HEK293 (cell line): ENCODE results near the gene FOXL2.

ENCODE experiments used
- CTCF ChIA-PET: fragments of 350-600 bp; formaldehyde crosslinking; extraction: SDS; loops from one replicate; lab custom pipeline; 2021; ENCODE audit warnings: antibody characterized with exemption; lab: Yijun Ruan, JAX
- POLR2A ChIA-PET: fragments of 300-600 bp; formaldehyde crosslinking; extraction: SDS; loops from one replicate; lab custom pipeline; 2020; ENCODE audit warnings: antibody characterized with exemption, inconsistent platforms; lab: Yijun Ruan, JAX
- H3K27ac ChIP-seq: fragments of 200-500 bp; sonication (Bioruptor generic); 2 replicates; pipeline ENCODE4 v1.5.1; 2014; ENCODE audit warnings: low read depth, low read length, control low read depth, inconsistent platforms; ENCODE audit errors: extremely low read depth
- H3K36me3 ChIP-seq, 2 experiments: fragments of 200-500 bp in 1 of 2; sonication (Bioruptor generic) in 1 of 2; 1 replicate in 1 of 2; 2 replicates in 1 of 2; pipeline ENCODE4 v1.5.1; 2014 to 2017; ENCODE audit warnings: inconsistent platforms in 2 of 2, low read length in 2 of 2; ENCODE audit not compliant: control insufficient read depth in 2 of 2, insufficient read depth in 1 of 2
- H3K4me1 ChIP-seq: fragments of 200-500 bp; sonication (Bioruptor generic); 2 replicates; pipeline ENCODE4 v1.5.1; 2014; ENCODE audit warnings: mild to moderate bottlenecking, low read length, inconsistent platforms; ENCODE audit not compliant: control insufficient read depth, insufficient read depth
- H3K4me3 ChIP-seq: 2 replicates; pipeline ENCODE4 v1.5.1; 2011; ENCODE audit warnings: low read depth, mild to moderate bottlenecking, control low read depth, low read length, moderate library complexity
- H3K9me3 ChIP-seq: fragments of 200-500 bp; sonication (Bioruptor generic); 2 replicates; pipeline ENCODE4 v1.5.1; 2014; ENCODE audit warnings: low read depth, low read length, inconsistent platforms; ENCODE audit not compliant: control insufficient read depth, insufficient read depth
- AEBP2 ChIP-seq: fragments of 450-650 bp; formaldehyde crosslinking; IDR thresholded peaks from 2 replicates; pipeline ENCODE4 v1.5.1; 2016; ENCODE audit warnings: missing biosample characterization, missing genetic modification characterization, borderline replicate concordance
- EGR2 ChIP-seq: fragments of 450-650 bp; formaldehyde crosslinking; IDR thresholded peaks from 2 replicates; pipeline ENCODE4 v1.5.1; 2016; ENCODE audit warnings: low read depth, missing biosample characterization, missing genetic modification characterization
- KLF7 ChIP-seq: fragments of 450-650 bp; formaldehyde crosslinking; IDR thresholded peaks from 2 replicates; pipeline ENCODE4 v1.5.1; 2016; ENCODE audit warnings: missing biosample characterization, missing genetic modification characterization, borderline replicate concordance
- MYNN ChIP-seq: fragments of 450-650 bp; formaldehyde crosslinking; IDR thresholded peaks from 2 replicates; pipeline ENCODE4 v1.5.1; 2016; ENCODE audit warnings: missing biosample characterization, missing genetic modification characterization, borderline replicate concordance
- OSR2 ChIP-seq: fragments of 450-650 bp; formaldehyde crosslinking; IDR thresholded peaks from 2 replicates; pipeline ENCODE4 v1.5.1; 2016; ENCODE audit warnings: missing biosample characterization, missing genetic modification characterization
- PRDM1 ChIP-seq: fragments of 450-650 bp; formaldehyde crosslinking; IDR thresholded peaks from 2 replicates; pipeline ENCODE4; 2016; ENCODE audit warnings: missing biosample characterization, missing genetic modification characterization
- RBAK ChIP-seq: fragments of 450-650 bp; formaldehyde crosslinking; IDR thresholded peaks from 2 replicates; pipeline ENCODE4 v1.5.1; 2016; ENCODE audit warnings: missing biosample characterization, missing genetic modification characterization
- SCRT2 ChIP-seq: fragments of 450-650 bp; formaldehyde crosslinking; IDR thresholded peaks from 2 replicates; pipeline ENCODE4 v1.5.1; 2016; ENCODE audit warnings: missing biosample characterization, missing genetic modification characterization
- WT1 ChIP-seq: fragments of 450-650 bp; formaldehyde crosslinking; IDR thresholded peaks from 2 replicates; pipeline ENCODE4 v1.5.1; 2016; ENCODE audit warnings: missing biosample characterization, missing genetic modification characterization
- ZBTB10 ChIP-seq: fragments of 450-650 bp; formaldehyde crosslinking; IDR thresholded peaks from 2 replicates; pipeline ENCODE4 v1.5.1; 2016; ENCODE audit warnings: missing biosample characterization, missing genetic modification characterization
- ZNF155 ChIP-seq: fragments of 450-650 bp; formaldehyde crosslinking; IDR thresholded peaks from 2 replicates; pipeline ENCODE4 v1.5.1; 2016; ENCODE audit warnings: missing biosample characterization, missing genetic modification characterization
- ZNF18 ChIP-seq: fragments of 450-650 bp; formaldehyde crosslinking; IDR thresholded peaks from 2 replicates; pipeline ENCODE4 v1.5.1; 2016; ENCODE audit warnings: missing biosample characterization, missing genetic modification characterization
- ZNF184 ChIP-seq: fragments of 450-650 bp; IDR thresholded peaks from 2 replicates; pipeline ENCODE4 v1.5.1; 2018; ENCODE audit warnings: missing biosample characterization, mild to moderate bottlenecking, missing genetic modification characterization
- ZNF366 ChIP-seq: fragments of 450-650 bp; formaldehyde crosslinking; conservative IDR thresholded peaks from 2 replicates; pipeline ENCODE4 v1.5.1; 2016; ENCODE audit warnings: missing biosample characterization, missing genetic modification characterization
- ZNF473 ChIP-seq: fragments of 450-650 bp; formaldehyde crosslinking; IDR thresholded peaks from 2 replicates; pipeline ENCODE4 v1.5.1; 2017; ENCODE audit warnings: missing biosample characterization, missing genetic modification characterization
- ZNF48 ChIP-seq: fragments of 450-650 bp; formaldehyde crosslinking; IDR thresholded peaks from 2 replicates; pipeline ENCODE4 v1.5.1; 2016; ENCODE audit warnings: missing biosample characterization, missing genetic modification characterization
- ZNF558 ChIP-seq: fragments of 450-650 bp; formaldehyde crosslinking; IDR thresholded peaks from 2 replicates; pipeline ENCODE4 v1.5.1; 2016; ENCODE audit warnings: missing biosample characterization, missing genetic modification characterization
- ZNF560 ChIP-seq: fragments of 450-650 bp; formaldehyde crosslinking; IDR thresholded peaks from 2 replicates; pipeline ENCODE4 v1.5.1; 2017; ENCODE audit warnings: missing biosample characterization, missing genetic modification characterization, borderline replicate concordance
- ZNF629 ChIP-seq: fragments of 450-650 bp; formaldehyde crosslinking; IDR thresholded peaks from 2 replicates; pipeline ENCODE4 v1.5.1; 2017; ENCODE audit warnings: missing biosample characterization, missing genetic modification characterization
- ZNF664 ChIP-seq: fragments of 450-650 bp; formaldehyde crosslinking; IDR thresholded peaks from 2 replicates; pipeline ENCODE4 v1.5.1; 2016; ENCODE audit warnings: missing biosample characterization, missing genetic modification characterization
- ZNF776 ChIP-seq: fragments of 450-650 bp; formaldehyde crosslinking; IDR thresholded peaks from 2 replicates; pipeline ENCODE4 v1.5.0; 2017; ENCODE audit warnings: missing biosample characterization, missing genetic modification characterization, borderline replicate concordance
- ZNF785 ChIP-seq: fragments of 450-650 bp; formaldehyde crosslinking; IDR thresholded peaks from 2 replicates; pipeline ENCODE4 v1.5.1; 2016; ENCODE audit warnings: missing biosample characterization, missing genetic modification characterization
- ZSCAN23 ChIP-seq: fragments of 450-650 bp; formaldehyde crosslinking; IDR thresholded peaks from 2 replicates; pipeline ENCODE4 v1.5.1; 2016; ENCODE audit warnings: missing biosample characterization, missing genetic modification characterization
- ZSCAN5A ChIP-seq: fragments of 450-650 bp; formaldehyde crosslinking; IDR thresholded peaks from 2 replicates; pipeline ENCODE4 v1.5.1; 2016; ENCODE audit warnings: missing biosample characterization, missing genetic modification characterization
- TF ChIP-seq, protein P1 (sequence below): fragments of 450-650 bp; formaldehyde crosslinking; IDR thresholded peaks from 2 replicates; pipeline ENCODE4 v1.5.1; 2016; ENCODE audit warnings: missing biosample characterization, missing genetic modification characterization

FOXL2 gene

DNA sequence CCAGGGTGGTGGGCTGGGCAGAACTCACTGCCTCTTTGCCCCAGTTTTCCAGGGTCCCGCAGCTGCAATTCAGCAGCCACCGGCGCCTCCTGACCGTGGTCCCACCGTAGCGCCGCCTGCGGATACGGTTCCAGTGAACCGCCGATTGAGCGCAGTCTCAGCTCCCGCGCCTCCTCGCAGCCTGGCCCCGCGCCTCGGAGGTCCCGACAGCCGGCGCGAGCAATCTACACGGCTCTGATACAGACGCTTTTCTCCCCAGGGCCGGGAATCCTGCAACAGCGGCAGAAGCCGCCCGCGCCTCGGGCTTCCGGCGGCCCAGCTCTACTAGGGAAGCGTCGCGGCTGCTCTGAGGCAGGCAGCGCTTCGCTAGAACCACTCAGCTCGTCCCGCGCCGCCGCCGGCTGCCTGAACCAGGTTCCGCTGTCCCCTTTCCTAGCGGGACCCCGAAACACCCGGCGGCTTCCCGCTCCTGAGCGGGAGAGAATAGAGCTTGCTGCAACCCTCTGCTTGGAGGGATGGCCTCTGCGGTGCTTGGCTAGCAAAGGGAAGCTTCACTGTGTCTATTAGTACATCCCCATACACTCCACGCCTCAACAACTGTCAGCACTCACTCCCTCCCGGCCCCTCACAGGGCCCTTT lies 3.2 kb upstream of the FOXL2 start (continued):
- TF ChIP-seq EGR2 (tag by site-specific recombination) = no peak
- no peak for TF ChIP-seq MYNN (tag by site-specific recombination)
- no peak for TF ChIP-seq ZNF558 (tag by site-specific recombination)
- TF ChIP-seq, protein P1, sequence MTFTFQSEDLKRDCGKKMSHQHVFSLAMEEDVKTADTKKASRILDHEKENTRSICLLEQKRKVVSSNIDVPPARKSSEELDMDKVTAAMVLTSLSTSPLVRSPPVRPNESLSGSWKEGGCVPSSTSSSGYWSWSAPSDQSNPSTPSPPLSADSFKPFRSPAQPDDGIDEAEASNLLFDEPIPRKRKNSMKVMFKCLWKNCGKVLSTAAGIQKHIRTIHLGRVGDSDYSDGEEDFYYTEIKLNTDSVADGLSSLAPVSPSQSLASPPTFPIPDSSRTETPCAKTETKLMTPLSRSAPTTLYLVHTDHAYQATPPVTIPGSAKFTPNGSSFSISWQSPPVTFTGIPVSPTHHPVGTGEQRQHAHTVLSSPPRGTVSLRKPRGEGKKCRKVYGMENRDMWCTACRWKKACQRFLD (tag by site-specific recombination) = no peak
- TF ChIP-seq ZNF155 (tag by site-specific recombination) = no peak
- no peak for TF ChIP-seq WT1 (tag by site-specific recombination)

- Histone ChIP-seq H3K36me3 (no peaks in the 10 kb centered on the region), H3K4me3 (no peak overlapping the region), H3K9me3 (no peaks in the 10 kb centered on the region), H3K4me1 (no peaks in the 10 kb centered on the region), H3K27ac (no peak overlapping the region)
- POLR2A ChIA-PET = no interaction called here
- no peak for TF ChIP-seq PRDM1 (tag by site-specific recombination)
- TF ChIP-seq ZNF785 = no peak
- CTCF ChIA-PET = interaction anchor here (1.3 kb wide), 1 partner anchor 355 kb away, joined by 3 read pairs; the partner anchor contains the start of gene CEP70
These were observed 2.6 kb upstream of the FOXL2 start for GRCh38 chr3:138949445-138950005.

DNA sequence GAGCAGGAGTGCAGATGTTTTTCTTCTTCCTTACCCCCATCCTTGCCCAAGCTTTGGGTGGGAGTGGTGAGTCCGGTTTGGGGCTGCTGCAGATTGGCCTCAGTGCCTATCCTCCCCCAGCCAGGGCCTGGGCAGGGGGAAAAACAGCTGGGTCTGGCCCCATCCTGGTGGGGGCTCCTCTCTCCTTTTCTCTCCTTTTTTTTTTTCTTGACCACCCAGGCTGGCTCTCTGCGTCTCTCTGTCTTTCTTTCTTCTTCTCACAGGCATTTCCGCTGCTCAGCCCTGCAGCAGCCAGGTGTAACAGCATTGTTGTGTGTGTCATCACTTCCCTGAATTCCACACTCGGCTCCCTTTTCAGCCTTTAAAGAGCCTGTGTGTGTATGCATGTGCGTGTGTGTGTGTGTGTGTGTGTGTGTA lies 2.1 kb upstream of the FOXL2 start:
- ChIA-PET POLR2A (no interaction called here), CTCF (interaction anchor here (1.3 kb wide), 1 partner anchor 355 kb away, joined by 3 read pairs; the partner anchor contains the start of gene CEP70)
- Histone ChIP-seq H3K4me1 (no peaks in the 10 kb centered on the region), H3K9me3 (no peaks in the 10 kb centered on the region), H3K36me3 (no peaks in the 10 kb centered on the region), H3K27ac (no peak overlapping the region), H3K4me3 (no peak overlapping the region)
- TF ChIP-seq RBAK (tag by site-specific recombination) (no peak), ZNF560 (no peak), MYNN (tag by site-specific recombination) (no peak), ZNF184 (no peak), ZNF366 (tag by site-specific recombination) (no peak), SCRT2 (tag by site-specific recombination) (no peak), ZNF48 (no peak), ZSCAN5A (tag by site-specific recombination) (no peak), ZNF629 (tag by site-specific recombination) (no peak), AEBP2 (tag by site-specific recombination) (no peak), ZNF776 (tag by site-specific recombination) (no peak), ZBTB10 (tag by site-specific recombination) (no peak), OSR2 (tag by site-specific recombination) (no peak), ZNF18 (tag by site-specific recombination) (no peak), ZNF664 (tag by site-specific recombination) (no peak), ZNF473 (tag by site-specific recombination) (no peak), KLF7 (tag by site-specific recombination) (no peak), ZSCAN23 (tag by site-specific recombination) (no peak)
